Right lobe of liver (tissue), 4 donors: ENCODE results near the gene LEPR.

Source experiments
- POLR2A ChIP-seq: fragments of 450-650 bp; IDR thresholded peaks from one replicate; pipeline ENCODE4 v1.6.1; 2017; ENCODE audit warnings: antibody characterized with exemption, mild to moderate bottlenecking
- TF ChIP-seq, protein P1 (sequence below), 4 donors: fragments of 200-600 bp in 3 of 4; fragments of 450-650 bp in 1 of 4; IDR thresholded peaks; one replicate each; pipeline versions ENCODE4 v1.5.1 to v1.8.0; 2016 to 2022; ENCODE audit warnings: antibody characterized with exemption in 4 of 4, mild to moderate bottlenecking in 2 of 4
- donor health status: DM: no; HTN: no; CAD: no.
- donor health status: DM: no; HTN: no; CAD: no.
- donor health status: DM: no; HTN: yes; CAD: no.

DNA sequence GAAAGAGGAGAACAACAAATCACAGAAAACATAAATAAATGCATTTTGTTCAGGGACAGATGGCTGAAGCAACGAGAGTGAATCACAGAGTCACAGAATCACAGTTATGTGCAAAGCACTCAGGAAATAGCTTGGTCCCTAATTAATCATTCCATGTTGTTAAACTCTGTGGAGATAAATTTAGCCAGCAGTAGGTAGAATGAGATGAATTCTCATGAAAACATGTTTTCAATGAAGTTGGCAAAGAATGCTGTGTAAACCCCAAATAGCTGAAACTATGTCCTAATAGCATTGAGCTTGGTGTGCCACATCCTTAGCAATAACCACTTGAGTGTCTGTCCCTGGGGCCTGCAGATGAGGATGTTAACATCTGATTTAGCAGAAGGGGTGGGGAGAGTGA, 20.4 kb downstream of the LEPR start:
- no peak for TF ChIP-seq POLR2A
- TF ChIP-seq, protein P1, sequence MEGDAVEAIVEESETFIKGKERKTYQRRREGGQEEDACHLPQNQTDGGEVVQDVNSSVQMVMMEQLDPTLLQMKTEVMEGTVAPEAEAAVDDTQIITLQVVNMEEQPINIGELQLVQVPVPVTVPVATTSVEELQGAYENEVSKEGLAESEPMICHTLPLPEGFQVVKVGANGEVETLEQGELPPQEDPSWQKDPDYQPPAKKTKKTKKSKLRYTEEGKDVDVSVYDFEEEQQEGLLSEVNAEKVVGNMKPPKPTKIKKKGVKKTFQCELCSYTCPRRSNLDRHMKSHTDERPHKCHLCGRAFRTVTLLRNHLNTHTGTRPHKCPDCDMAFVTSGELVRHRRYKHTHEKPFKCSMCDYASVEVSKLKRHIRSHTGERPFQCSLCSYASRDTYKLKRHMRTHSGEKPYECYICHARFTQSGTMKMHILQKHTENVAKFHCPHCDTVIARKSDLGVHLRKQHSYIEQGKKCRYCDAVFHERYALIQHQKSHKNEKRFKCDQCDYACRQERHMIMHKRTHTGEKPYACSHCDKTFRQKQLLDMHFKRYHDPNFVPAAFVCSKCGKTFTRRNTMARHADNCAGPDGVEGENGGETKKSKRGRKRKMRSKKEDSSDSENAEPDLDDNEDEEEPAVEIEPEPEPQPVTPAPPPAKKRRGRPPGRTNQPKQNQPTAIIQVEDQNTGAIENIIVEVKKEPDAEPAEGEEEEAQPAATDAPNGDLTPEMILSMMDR (IDR thresholded peaks at IDR 0.05): no peak
